Measurements from ENCODE around the gene STK38L.
A peak's percentile ranks its signal among the peaks of the same experiment; 100 is the strongest.

STK38L gene

GRCh38 chr12:27243804-27244688 is at the start of gene STK38L:
Gene STK38L (plus strand): TSS chr12:27244286. CDS start chr12:27297721, 53,435 bp downstream.
- peak; percentile 83 for DNase-seq

DNA sequence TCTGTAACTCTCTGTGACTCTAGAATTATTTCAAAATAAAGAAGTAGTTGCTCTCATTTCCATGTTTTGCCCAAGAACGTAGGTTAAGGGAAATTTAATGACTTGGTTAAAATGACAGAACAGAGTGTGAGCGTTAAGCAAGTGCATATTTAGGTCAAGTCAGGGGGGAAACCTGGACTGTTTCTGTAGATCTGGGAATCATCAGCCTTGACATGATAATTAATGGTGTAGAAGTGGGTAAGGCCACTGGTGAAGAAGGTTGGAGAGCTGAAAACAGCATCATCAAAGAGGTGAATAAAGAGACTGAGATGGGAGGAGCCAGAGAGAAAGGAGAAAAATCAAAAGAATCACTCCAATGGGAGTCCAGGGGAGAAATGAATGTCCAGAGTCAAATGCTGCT is 49.4 kb upstream of the STK38L start:
- DNase-seq = no peak

GRCh38 chr12:27198036-27198435 is 46.0 kb upstream of the STK38L start:
- DNase-seq = no peak

GRCh38 chr12:27199638-27200300 is 44.3 kb upstream of the STK38L start:
- no peak for DNase-seq

DNA sequence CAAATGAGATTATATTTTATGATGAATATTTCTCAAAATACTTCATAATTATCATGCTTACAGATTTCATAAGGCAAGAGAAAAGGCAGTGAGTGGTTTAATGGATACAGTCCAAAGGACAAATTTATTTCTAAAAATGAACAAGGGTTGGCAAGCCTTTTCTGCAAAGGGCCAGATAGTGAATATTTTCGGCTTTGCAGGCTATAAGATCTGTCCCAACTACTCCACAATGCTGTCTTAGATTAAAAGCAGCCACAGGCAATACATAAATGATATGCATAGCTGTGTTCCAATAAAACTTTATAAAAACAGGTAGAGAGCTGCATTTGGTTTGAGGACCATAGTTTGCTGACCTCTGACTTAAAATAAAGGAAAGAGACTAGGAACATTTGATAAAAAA is 42.9 kb upstream of the STK38L start:
- DNase-seq = no peak

GRCh38 chr12:27206801-27207502 is 37.1 kb upstream of the STK38L start:
- no peak for DNase-seq

DNA sequence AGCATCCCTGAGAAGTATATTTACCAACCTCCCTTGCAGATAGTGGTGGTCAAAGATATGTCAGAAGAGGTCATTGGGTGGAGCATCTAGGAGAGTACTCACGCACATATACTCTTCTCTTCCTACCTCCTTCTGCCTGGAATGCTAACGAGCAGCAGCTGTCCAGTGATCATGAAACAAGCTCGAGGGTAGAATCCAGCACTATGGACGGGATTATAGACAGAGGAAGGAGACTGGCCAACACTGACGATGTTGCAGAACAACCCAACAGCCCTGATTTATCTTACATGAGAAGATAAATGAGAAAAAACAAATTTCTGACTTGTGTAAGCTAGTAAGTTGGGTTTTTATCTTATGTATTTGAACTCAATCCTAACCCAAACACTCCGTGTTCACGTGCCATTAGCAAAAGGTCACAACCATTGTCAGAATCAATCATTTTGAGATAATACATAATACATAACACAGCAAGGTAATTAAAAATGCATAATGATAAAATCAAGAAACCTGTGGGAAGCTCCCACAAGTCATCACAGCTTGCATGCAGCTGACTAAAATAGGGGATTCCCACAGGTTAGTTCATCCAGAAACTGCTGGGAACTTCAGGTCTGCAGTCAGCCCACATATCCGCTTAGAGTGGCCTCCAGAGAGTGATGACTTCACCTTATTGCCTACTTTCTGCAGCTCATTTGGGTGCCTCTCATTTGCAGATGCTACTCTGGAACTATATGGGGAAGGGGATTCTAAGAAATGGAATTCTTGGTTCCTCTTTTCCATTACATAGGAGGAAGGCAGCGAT is 36.3 kb upstream of the STK38L start:
- no peak for DNase-seq

GRCh38 chr12:27208414-27208750 is 35.7 kb upstream of the STK38L start:
- no peak for DNase-seq

DNA sequence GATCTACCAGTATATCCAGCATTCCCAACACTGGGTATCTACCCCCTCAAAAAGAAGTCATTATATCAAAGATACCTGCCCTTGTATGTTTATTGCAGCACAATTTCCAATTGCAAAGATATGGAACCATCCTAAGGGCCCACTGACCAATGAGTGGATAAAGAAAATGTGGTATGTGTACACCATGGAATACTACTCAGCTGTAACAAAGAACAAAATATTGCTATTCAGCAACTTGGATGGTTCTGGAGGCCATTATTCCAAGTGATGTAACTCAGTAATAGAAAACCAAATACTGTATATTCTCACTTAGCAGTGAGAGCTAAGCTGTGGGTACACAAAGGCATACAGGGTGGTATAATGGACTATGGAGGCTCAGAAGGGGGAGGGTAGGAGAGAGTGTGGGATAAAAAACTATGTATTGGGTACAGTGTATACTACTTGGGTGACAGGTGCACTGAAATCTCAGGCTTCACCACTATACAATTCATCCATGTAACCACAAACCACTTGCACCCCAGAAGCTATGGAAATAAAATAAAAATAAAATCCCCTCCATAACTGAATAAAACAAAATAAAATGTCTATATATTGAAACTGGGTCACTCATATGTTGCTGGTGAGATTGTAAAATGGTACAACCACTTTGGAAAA is 34.7 kb upstream of the STK38L start:
- no peak for DNase-seq

- no peak for DNase-seq
These were observed 33.9 kb upstream of the STK38L start for GRCh38 chr12:27210187-27210586.

DNA sequence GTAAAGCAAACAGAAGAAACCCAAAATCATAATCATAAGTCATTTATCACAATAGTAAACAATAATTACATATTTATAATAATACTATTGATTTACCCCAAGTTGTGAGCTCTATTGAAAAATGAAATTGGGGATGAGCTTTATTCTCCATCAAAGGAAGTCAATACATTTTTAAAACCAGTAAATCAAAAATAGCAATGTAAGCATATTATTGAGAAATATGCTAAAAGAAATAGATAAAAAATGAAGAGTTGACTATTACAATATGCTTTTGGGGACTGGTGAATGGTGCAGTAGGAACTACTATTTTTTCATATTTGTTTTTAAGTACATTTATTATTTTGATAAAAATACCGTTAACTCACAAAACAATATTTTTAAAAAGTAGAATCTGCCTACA is 31.2 kb upstream of the STK38L start:
- no peak for DNase-seq

GRCh38 chr12:27213304-27213703 is 30.8 kb upstream of the STK38L start:
- no peak for DNase-seq

DNA sequence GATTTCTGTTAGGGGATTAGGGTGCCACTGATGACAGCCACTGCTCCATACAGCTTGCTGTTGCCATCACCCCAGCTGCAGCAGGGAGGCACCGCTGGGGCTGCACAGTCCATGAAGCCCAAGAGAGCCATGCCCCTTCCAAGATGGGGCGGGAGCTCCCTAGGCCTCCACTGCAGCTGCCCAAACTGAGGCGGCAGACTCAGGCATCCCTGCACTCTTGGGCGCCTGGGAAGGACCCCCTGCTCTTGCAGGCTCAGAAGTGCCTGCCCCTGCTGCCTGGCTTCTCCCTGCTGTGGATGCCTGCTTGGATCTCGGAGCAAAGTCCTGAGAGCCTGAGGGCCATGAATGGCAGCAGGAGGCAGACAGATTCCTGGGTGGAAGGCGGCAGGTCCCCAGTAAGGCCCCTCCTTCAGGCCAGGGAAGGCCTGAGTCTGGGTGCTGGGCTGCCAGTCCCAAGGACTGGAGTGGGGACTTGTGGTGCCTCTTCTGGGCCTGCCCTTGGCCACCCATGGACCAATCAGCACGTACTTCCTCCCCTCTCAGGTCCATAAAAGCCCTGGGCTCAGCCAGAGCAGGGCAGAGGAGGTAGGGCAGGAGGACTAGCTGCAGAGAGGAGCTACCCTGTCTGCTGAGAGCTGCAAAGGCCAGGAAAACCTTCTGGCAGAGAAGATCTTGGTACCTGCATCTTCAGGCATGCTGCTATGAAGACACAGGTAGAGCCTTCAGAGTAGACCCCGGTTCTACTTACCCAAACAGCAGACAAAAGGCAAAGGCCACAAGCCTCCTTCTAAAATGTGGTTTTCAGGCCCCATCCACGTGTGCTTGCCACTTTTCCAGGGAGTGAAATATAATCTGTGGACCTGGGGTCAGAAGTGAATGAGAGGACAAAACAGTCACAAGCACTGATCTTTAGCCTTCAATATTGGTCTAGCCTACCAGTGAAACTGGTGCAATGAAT is 30.0 kb upstream of the STK38L start:
- DNase-seq = no peak

GRCh38 chr12:27217590-27217989 is 26.5 kb upstream of the STK38L start:
- DNase-seq = no peak

GRCh38 chr12:27219693-27220054 is 24.4 kb upstream of the STK38L start:
- DNase-seq = no peak

GRCh38 chr12:27220055-27220987 is 23.8 kb upstream of the STK38L start:
- DNase-seq = no peak

DNA sequence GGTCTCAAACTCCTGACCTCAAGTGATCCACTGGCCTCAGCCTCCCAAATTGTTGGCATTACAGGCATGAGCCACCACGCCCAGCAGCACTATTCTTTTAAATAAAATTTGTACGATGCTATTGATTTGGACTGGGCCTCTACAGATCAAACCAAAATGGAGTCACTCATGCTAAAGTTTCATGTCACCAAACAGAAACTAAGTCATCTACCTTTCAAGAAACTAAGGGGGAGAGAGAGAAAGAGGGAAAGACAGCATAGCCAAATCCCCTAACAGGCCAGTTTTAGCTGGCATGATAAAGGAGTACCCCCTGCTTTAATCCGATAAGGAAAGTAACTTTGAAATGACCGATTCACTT is 23.1 kb upstream of the STK38L start:
- no peak for DNase-seq

DNA sequence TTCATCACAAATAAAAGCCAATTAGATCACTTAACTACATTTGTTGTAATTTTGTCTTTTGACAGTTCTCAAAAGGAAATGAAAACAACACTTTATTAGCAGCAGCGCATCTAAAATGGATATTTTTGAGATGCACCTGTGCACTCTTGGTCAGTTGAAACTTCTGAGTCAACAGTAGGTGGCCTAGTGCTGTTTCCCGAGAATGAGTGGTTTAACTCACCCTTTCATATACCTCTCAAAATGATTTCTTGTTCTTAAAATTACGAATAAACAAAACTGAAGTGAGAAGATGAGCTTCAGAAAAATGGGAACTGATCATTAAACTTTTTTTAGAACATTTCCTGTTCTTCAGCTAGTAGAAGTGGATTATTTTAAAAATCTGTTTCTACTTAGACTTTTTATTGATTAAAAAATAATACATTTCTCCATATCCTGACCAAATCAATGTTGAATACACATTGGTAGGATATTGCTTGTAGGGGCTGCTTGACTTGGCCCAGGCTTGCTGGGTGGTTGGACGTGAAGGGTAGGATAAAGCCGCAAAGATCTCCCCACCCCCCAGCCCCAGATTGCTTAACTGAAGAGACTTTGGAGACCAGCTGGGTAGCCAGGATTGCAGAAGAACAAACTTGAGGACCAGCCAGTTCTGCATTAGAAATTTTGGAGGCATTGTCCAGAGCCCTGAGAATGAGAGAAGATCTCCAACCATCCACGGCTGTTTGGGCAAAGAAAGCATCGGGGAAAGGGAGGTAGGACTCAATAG is 22.3 kb upstream of the STK38L start:
- DNase-seq = no peak

GRCh38 chr12:27226407-27226929 is 17.6 kb upstream of the STK38L start:
- DNase-seq = no peak
